Spleen (tissue), 7 donors: ENCODE data around the gene KCND3.

Experiments used
- POLR2A ChIP-seq, 3 donors: fragments of 450-650 bp; IDR thresholded peaks; one replicate each; pipeline ENCODE4 v1.5.1; 2017; ENCODE audit warnings: antibody characterized with exemption in 3 of 3, mild to moderate bottlenecking in 1 of 3
- POLR2AphosphoS5 ChIP-seq, 3 donors: sonication (generic); formaldehyde crosslinking; IDR thresholded peaks; one replicate each; pipeline ENCODE4 v1.5.1; 2017; ENCODE audit warnings: antibody characterized with exemption in 3 of 3
- TF ChIP-seq, protein P1 (sequence below), 11 experiments: fragments of 200-600 bp in 7 of 11; fragments of 450-650 bp in 4 of 11; sonication (generic) in 4 of 11; IDR thresholded peaks in 8 of 11; conservative IDR thresholded peaks in 3 of 11; 1 replicate in 7 of 11; 2 replicates in 4 of 11; pipeline versions ENCODE4 v1.4.0 to v1.8.0; 2016 to 2021; ENCODE audit warnings: antibody characterized with exemption in 11 of 11, inconsistent platforms in 4 of 11, mild to moderate bottlenecking in 1 of 11
- donor health status: DM: no; HTN: no; CAD: no; lungs with moderate emphysema.
- donor health status: DM: no; HTN: no; CAD: no.
- donor health status: DM: no; HTN: no; CAD: no.

DNA sequence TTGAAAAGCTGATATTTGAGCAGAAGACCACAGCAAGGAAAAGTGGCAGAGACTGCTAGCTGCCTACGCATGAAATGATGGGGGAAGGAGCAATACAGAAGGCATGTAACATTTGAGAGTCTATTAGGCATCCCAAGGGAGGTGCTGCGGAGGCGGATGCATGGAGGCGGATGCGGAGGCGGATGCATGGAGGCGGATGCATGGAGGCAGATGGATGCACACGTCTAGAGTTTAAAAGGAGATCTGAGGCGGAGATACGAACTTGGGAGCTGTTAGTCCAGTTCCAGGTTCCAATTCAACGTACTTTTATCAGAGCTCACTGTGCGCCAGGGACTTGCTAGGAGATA, 234.5 kb downstream of the KCND3 start:
- TF ChIP-seq, protein P1, sequence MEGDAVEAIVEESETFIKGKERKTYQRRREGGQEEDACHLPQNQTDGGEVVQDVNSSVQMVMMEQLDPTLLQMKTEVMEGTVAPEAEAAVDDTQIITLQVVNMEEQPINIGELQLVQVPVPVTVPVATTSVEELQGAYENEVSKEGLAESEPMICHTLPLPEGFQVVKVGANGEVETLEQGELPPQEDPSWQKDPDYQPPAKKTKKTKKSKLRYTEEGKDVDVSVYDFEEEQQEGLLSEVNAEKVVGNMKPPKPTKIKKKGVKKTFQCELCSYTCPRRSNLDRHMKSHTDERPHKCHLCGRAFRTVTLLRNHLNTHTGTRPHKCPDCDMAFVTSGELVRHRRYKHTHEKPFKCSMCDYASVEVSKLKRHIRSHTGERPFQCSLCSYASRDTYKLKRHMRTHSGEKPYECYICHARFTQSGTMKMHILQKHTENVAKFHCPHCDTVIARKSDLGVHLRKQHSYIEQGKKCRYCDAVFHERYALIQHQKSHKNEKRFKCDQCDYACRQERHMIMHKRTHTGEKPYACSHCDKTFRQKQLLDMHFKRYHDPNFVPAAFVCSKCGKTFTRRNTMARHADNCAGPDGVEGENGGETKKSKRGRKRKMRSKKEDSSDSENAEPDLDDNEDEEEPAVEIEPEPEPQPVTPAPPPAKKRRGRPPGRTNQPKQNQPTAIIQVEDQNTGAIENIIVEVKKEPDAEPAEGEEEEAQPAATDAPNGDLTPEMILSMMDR (IDR thresholded peaks at IDR 0.05 in 8 of 11, conservative IDR thresholded peaks at IDR 0.05 in 3 of 11), result no peak
- TF ChIP-seq POLR2A (IDR thresholded peaks at IDR 0.05), result no peak
- TF ChIP-seq POLR2AphosphoS5 (IDR thresholded peaks at IDR 0.05), result no peak
